Measurements from ENCODE around the gene MTX3.

Gene MTX3

DNA sequence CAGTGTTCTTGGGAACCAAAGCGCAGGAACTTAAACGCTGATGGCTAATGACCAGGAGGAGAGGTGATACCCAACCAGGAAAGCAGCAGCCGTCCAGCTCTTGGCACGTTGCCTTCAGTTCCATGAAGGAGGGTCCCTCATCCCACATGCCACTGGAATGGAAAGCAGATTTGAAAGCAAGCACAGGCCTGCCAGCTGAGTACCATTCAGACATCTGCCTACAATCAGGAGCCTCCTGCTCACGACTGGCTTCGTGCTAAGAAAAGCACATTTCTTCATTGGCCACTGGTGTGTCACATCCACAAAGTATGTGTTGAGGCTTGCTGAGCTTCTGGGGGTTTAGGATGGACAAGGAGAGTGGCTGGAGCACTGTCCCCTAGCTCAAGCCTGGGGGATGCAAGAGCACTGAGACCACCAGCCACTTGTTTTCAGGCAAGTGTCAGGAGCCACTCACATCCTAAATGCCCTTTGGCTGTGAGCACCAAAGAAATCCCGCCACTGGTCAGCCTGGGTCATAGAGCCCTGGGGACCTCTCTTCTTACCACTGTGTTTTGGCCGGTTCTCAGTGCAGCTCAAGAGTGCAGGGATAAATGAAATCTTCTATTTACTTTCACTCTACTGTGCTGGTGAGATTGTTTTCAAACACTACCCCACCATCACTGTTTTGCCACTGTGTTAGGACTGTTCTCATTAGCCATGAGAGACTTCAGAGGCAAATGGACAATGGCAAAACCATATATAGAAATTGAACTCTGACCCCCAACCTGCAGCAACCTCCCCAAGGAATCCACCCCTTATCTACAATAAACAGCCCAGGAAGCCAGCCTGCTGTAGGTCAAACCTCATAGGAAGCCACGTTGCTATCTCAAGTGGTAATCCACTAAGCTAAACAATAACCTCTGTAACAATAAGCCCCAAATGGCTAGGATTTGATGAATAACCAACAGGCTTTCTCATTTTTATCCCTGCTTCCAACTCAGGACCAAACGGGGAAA, 58.3 kb downstream of the MTX3 start:
- no peak for DNase-seq

DNA sequence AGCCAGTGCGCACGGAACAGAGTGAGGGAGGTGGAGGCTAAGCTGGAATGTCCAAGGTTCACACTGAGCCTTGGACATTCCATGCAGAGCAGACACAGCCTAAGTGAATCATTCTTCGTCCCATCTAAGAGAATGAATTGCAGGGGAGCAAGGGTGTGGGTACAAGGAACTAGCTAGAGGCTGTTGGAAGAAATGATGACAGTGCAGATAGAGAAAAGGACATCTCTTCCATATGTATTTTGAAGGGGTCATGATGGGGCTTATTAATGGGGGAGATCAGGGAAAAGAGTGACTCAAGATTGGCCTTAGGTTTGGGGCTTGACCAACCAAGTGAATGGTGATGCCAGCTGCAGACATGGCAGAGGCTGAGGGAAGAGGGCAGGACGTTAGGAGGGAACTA, 59.2 kb downstream of the MTX3 start:
- DNase-seq = no peak

GRCh38 chr5:79931409-79931808, 59.7 kb downstream of the MTX3 start:
- no peak for DNase-seq

- DNase-seq = no peak
Observed at GRCh38 chr5:79929095-79929494, 62.0 kb downstream of the MTX3 start.

Measured in NCI-H510A (cell line).